SK-N-SH (cell line): ENCODE results near the gene CARD14. TPM values are rescaled to one million over a fixed set of nuclear protein-coding genes. Genes with fewer than 3 reads are reported as not detected.

ENCODE experiments used
- CTCF ChIA-PET: fragments of 300-600, 350-600 bp; formaldehyde crosslinking; extraction: SDS; loops from one replicate; lab custom pipeline; 2021; lab: Yijun Ruan, JAX
- POLR2A ChIA-PET: fragments of 350-600 bp; sonication (Branson Sonifier 250); formaldehyde crosslinking; extraction: SDS; loops from one replicate; lab custom pipeline; 2020; ENCODE audit warnings: antibody characterized with exemption, inconsistent platforms; lab: Yijun Ruan, JAX
- DNase-seq: peaks from one replicate; pipeline ENCODE4 v3.0.0; 2012
- H2AFZ ChIP-seq: fragments of 200-600 bp; sonication (generic); 2 replicates; pipeline ENCODE4 v1.8.1; 2016; ENCODE audit warnings: antibody characterized with exemption, mild to moderate bottlenecking, low read depth
- H3F3A ChIP-seq: fragments of 200-600 bp; sonication (generic); replicated peaks from 2 replicates; pipeline ENCODE3; 2016; ENCODE audit warnings: antibody characterized with exemption, mild to moderate bottlenecking; ENCODE audit not compliant: insufficient read depth
- H3K27ac ChIP-seq, 2 experiments: fragments of 200-500 bp in 1 of 2; fragments of 200-600 bp in 1 of 2; sonication (Bioruptor generic) in 1 of 2; sonication (generic), shearing (Covaris generic) in 1 of 2; 2 replicates each; pipeline versions ENCODE4 v1.5.1 to v1.6.1; 2014 to 2016; ENCODE audit warnings: low read depth in 2 of 2, inconsistent platforms in 1 of 2, low read length in 1 of 2, mild to moderate bottlenecking in 1 of 2, mixed read lengths in 1 of 2
- H3K27me3 ChIP-seq: fragments of 200-600 bp; sonication (generic), shearing (Covaris generic); 2 replicates; pipeline ENCODE4 v1.6.1; 2016; ENCODE audit warnings: mixed run types; ENCODE audit not compliant: insufficient read depth
- H3K36me3 ChIP-seq, 2 experiments: fragments of 200-500 bp in 1 of 2; fragments of 200-600 bp in 1 of 2; sonication (Bioruptor generic) in 1 of 2; sonication (generic) in 1 of 2; replicated peaks in 1 of 2; 2 replicates each; pipeline versions ENCODE3 to v1.5.1; 2014 to 2016; ENCODE audit warnings: low read length in 1 of 2, mild to moderate bottlenecking in 1 of 2; ENCODE audit not compliant: insufficient read depth in 2 of 2, control insufficient read depth in 1 of 2
- H3K4me1 ChIP-seq, 2 experiments: fragments of 200-500 bp in 1 of 2; fragments of 200-600 bp in 1 of 2; sonication (Bioruptor generic) in 1 of 2; sonication (generic), shearing (Covaris generic) in 1 of 2; 2 replicates each; pipeline versions ENCODE4 v1.5.1 to v1.6.1; 2014 to 2016; ENCODE audit warnings: low read depth in 1 of 2, low read length in 1 of 2, mixed run types in 1 of 2; ENCODE audit not compliant: insufficient read depth in 2 of 2, control insufficient read depth in 1 of 2
- H3K4me2 ChIP-seq: fragments of 200-600 bp; sonication (generic), shearing (Covaris generic); 2 replicates; pipeline ENCODE4 v1.6.1; 2017; ENCODE audit warnings: mixed run types
- H3K4me3 ChIP-seq, 2 experiments: fragments of 200-500 bp in 1 of 2; fragments of 200-600 bp in 1 of 2; sonication (Bioruptor generic) in 1 of 2; sonication (generic), shearing (Covaris generic) in 1 of 2; 2 replicates each; pipeline versions ENCODE4 v1.5.1 to v1.8.1; 2014 to 2016; ENCODE audit warnings: low read depth in 2 of 2, inconsistent platforms in 1 of 2, low read length in 1 of 2, mild to moderate bottlenecking in 1 of 2, mixed read lengths in 1 of 2, moderate library complexity in 1 of 2
- H3K79me2 ChIP-seq: fragments of 200-600 bp; sonication (generic); 2 replicates; pipeline ENCODE4 v1.8.1; 2017; ENCODE audit warnings: mild to moderate bottlenecking; ENCODE audit not compliant: insufficient read depth
- H3K9ac ChIP-seq: fragments of 200-600 bp; sonication (generic); 2 replicates; pipeline ENCODE4 v1.6.1; 2017; ENCODE audit warnings: mixed run types
- H3K9me2 ChIP-seq: fragments of 200-600 bp; sonication (generic); 2 replicates; pipeline ENCODE4 v1.6.1; 2017; ENCODE audit warnings: mixed run types
- H3K9me3 ChIP-seq: fragments of 200-600 bp; sonication (generic); 2 replicates; pipeline ENCODE4 v1.6.1; 2017; ENCODE audit warnings: mixed run types, mild to moderate bottlenecking, moderate library complexity
- H4K20me1 ChIP-seq: fragments of 200-600 bp; sonication (generic); 2 replicates; pipeline ENCODE4 v1.6.1; 2017; ENCODE audit warnings: mild to moderate bottlenecking, mixed run types; ENCODE audit not compliant: insufficient read depth
- CHD2 ChIP-seq: fragments of 150-350 bp; IDR thresholded peaks from 2 replicates; pipeline ENCODE4 v1.6.1; 2018; ENCODE audit warnings: low read length; ENCODE audit not compliant: partially characterized antibody
- ELF1 ChIP-seq: IDR thresholded peaks from 2 replicates; pipeline ENCODE4 v1.4.0; 2012
- EP300 ChIP-seq, 2 experiments: IDR thresholded peaks; 2 replicates each; pipeline versions ENCODE4 v1.4.0 to v1.6.1; 2012; ENCODE audit warnings: borderline replicate concordance in 1 of 2, low read depth in 1 of 2, low read length in 1 of 2
- GABPA ChIP-seq: IDR thresholded peaks from 2 replicates; pipeline ENCODE4 v1.4.0; 2012; ENCODE audit warnings: low read depth, mild to moderate bottlenecking
- GATA2 ChIP-seq: sonication (generic); formaldehyde crosslinking; IDR thresholded peaks from 2 replicates; pipeline ENCODE4 v1.5.0; 2020; ENCODE audit warnings: mild to moderate bottlenecking, missing genetic modification reagents
- JUND ChIP-seq: IDR thresholded peaks from 2 replicates; pipeline ENCODE4 v1.4.0; 2012
- MXI1 ChIP-seq: IDR thresholded peaks from 2 replicates; pipeline ENCODE4 v1.6.1; 2012; ENCODE audit warnings: mild to moderate bottlenecking, low read depth, low read length, improper control_type of control experiment
- NFIC ChIP-seq: IDR thresholded peaks from 2 replicates; pipeline ENCODE4 v1.4.0; 2012; ENCODE audit warnings: borderline replicate concordance
- NRF1 ChIP-seq: IDR thresholded peaks from 2 replicates; pipeline ENCODE4 v1.6.1; 2012; ENCODE audit warnings: low read depth, mild to moderate bottlenecking, low read length
- RAD21 ChIP-seq: IDR thresholded peaks from 2 replicates; pipeline ENCODE4 v1.6.1; 2012; ENCODE audit warnings: mild to moderate bottlenecking, low read length
- RCOR1 ChIP-seq: fragments of 150-350 bp; IDR thresholded peaks from 2 replicates; pipeline ENCODE4 v1.6.1; 2017; ENCODE audit warnings: antibody characterized with exemption, low read length
- RFX5 ChIP-seq: IDR thresholded peaks from 2 replicates; pipeline ENCODE4 v1.6.1; 2012; ENCODE audit warnings: mild to moderate bottlenecking, improper control_type of control experiment, low read length
- SMC3 ChIP-seq: IDR thresholded peaks from 2 replicates; pipeline ENCODE4 v1.6.1; 2012; ENCODE audit warnings: low read depth, low read length, improper control_type of control experiment
- TAF1 ChIP-seq: IDR thresholded peaks from 2 replicates; pipeline ENCODE4 v1.6.1; 2012; ENCODE audit warnings: low read depth, mild to moderate bottlenecking, low read length, moderate library complexity, borderline replicate concordance
- TCF12 ChIP-seq: IDR thresholded peaks from 2 replicates; pipeline ENCODE4 v1.4.0; 2012
- TEAD4 ChIP-seq: IDR thresholded peaks from 2 replicates; pipeline ENCODE4 v1.4.0; 2012; ENCODE audit warnings: mild to moderate bottlenecking, borderline replicate concordance; ENCODE audit not compliant: insufficient read depth
- USF1 ChIP-seq: IDR thresholded peaks from 2 replicates; pipeline ENCODE4 v1.4.0; 2012; ENCODE audit warnings: low read depth, borderline replicate concordance
- USF2 ChIP-seq: fragments of 150-350 bp; IDR thresholded peaks from 2 replicates; pipeline ENCODE4 v1.6.1; 2017; ENCODE audit warnings: antibody characterized with exemption, low read length, low read depth, borderline replicate concordance
- YY1 ChIP-seq: IDR thresholded peaks from 2 replicates; pipeline ENCODE4 v1.4.0; 2012; ENCODE audit warnings: low read depth, mild to moderate bottlenecking
- whole genome bisulfite sequencing: methylation state at CpG from one replicate; pipeline ENCODE4 v1.1.6; 2017; ENCODE audit warnings: low lambda C conversion rate; 5-methylcytosine and 5-hydroxymethylcytosine counted together
- polyA plus RNA-seq, 3 experiments: library from polyadenylated mRNA; depleted of rRNA; stranded (reverse); fragments of >200 nt; gene quantifications; 2 replicates each; pipeline ENCODE4 v1.2.3, GENCODE V29; 2012
- TF ChIP-seq, protein P1 (sequence below): IDR thresholded peaks from 2 replicates; pipeline ENCODE4 v1.4.0; 2012; ENCODE audit warnings: low read depth
- TF ChIP-seq, protein P2 (sequence below): fragments of 150-350 bp; IDR thresholded peaks from 2 replicates; pipeline ENCODE4 v1.6.1; 2016; ENCODE audit warnings: mild to moderate bottlenecking, low read depth, low read length

The CARD14 gene
- polyA plus RNA-seq, 1 of the 3 experiments (the other 2 are of a cell fraction): 0.05 TPM

- H3K27ac ChIP-seq: no peak overlapping the region
- H3K79me2 ChIP-seq: no peaks in the 10 kb centered on the region
- no peaks in the 10 kb centered on the region for H3K27me3 ChIP-seq
- POLR2A ChIA-PET: interaction anchor here (1.0 kb wide), 1 partner anchor 16 kb away, joined by 4 read pairs; no protein-coding TSS in a partner anchor
- CTCF ChIA-PET: interaction anchor here (1.7 kb wide), 1 partner anchor 17 kb away, joined by 7 read pairs; the partner anchor contains the start of genes SGSH and SLC26A11
- H3K36me3 ChIP-seq: no peaks in the 10 kb centered on the region
- no peak overlapping the region for H3K4me2 ChIP-seq
- H2AFZ ChIP-seq: no peak overlapping the region
- H3K9ac ChIP-seq: no peak overlapping the region
- no peaks in the 10 kb centered on the region for H3K4me1 ChIP-seq
- H4K20me1 ChIP-seq: no peaks in the 10 kb centered on the region
- TF ChIP-seq NRF1: no peak
- no peak for TF ChIP-seq SMC3
- TF ChIP-seq ELF1: no peak
- TF ChIP-seq USF2: no peak
- TF ChIP-seq JUND: no peak
- no peak for TF ChIP-seq TEAD4
- no peak for TF ChIP-seq USF1
- no peaks in the 10 kb centered on the region for H3K9me2 ChIP-seq
- H3F3A ChIP-seq: no peaks in the 10 kb centered on the region
- DNase-seq: no peak
- WGBS: 94% methylated on average over 17 of the region's 17 CpGs
- H3K4me3 ChIP-seq: no peak overlapping the region
- no peaks in the 10 kb centered on the region for H3K9me3 ChIP-seq
These were observed 32.4 kb downstream of the CARD14 start for GRCh38 chr17:80202197-80202596.

GRCh38 chr17:80203471-80203963 lies 33.7 kb downstream of the CARD14 start:
- no peaks in the 10 kb centered on the region for H3F3A ChIP-seq
- H3K27ac ChIP-seq: no peak overlapping the region
- H3K36me3 ChIP-seq: peaks cover 0 to 5% of the 10 kb centered on the region in 2 experiments
- H3K4me2 ChIP-seq: no peak overlapping the region
- H3K79me2 ChIP-seq: no peaks in the 10 kb centered on the region
- no peak for DNase-seq
- no peak overlapping the region for H2AFZ ChIP-seq
- H4K20me1 ChIP-seq: no peaks in the 10 kb centered on the region
- POLR2A ChIA-PET: interaction anchor here (1.2 kb wide), 1 partner anchor 57 kb away, joined by 3 read pairs; no protein-coding TSS in a partner anchor
- no peaks in the 10 kb centered on the region for H3K9me3 ChIP-seq
- WGBS: 100% methylated on average over 2 of the region's 11 CpGs
- no peak overlapping the region for H3K4me3 ChIP-seq
- TF ChIP-seq CHD2: no peak
- TF ChIP-seq RCOR1: no peak
- TF ChIP-seq RAD21: no peak
- TF ChIP-seq TAF1: no peak
- no peak for TF ChIP-seq MXI1
- no peak for TF ChIP-seq TEAD4
- no peak for TF ChIP-seq TCF12
- TF ChIP-seq, protein P1, sequence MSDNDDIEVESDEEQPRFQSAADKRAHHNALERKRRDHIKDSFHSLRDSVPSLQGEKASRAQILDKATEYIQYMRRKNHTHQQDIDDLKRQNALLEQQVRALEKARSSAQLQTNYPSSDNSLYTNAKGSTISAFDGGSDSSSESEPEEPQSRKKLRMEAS: no peak
- no peak for TF ChIP-seq RFX5
- TF ChIP-seq, protein P2, sequence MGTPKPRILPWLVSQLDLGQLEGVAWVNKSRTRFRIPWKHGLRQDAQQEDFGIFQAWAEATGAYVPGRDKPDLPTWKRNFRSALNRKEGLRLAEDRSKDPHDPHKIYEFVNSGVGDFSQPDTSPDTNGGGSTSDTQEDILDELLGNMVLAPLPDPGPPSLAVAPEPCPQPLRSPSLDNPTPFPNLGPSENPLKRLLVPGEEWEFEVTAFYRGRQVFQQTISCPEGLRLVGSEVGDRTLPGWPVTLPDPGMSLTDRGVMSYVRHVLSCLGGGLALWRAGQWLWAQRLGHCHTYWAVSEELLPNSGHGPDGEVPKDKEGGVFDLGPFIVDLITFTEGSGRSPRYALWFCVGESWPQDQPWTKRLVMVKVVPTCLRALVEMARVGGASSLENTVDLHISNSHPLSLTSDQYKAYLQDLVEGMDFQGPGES: no peak
- no peak for TF ChIP-seq GABPA
- TF ChIP-seq YY1: no peak
- no peak for TF ChIP-seq EP300 (IDR thresholded peaks at IDR 0.05; ENCODE audit: borderline replicate concordance in 1 of 2, low read depth in 1 of 2, low read length in 1 of 2)
- TF ChIP-seq ELF1: no peak
- no peak for TF ChIP-seq GATA2 (CRISPR knock-in tag)
- TF ChIP-seq NFIC: no peak
- TF ChIP-seq, all 33 proteins: peak for 0
- H3K9me2 ChIP-seq: no peaks in the 10 kb centered on the region
- no peaks in the 10 kb centered on the region for H3K27me3 ChIP-seq
- no peak overlapping the region for H3K9ac ChIP-seq
- CTCF ChIA-PET: interaction anchor here (0.6 to 2.4 kb wide), 5 partner anchors 8 to 125 kb away, joined by 3 to 7 read pairs (median 6); partner anchors contain the start of genes SGSH and SLC26A11
- no peaks in the 10 kb centered on the region for H3K4me1 ChIP-seq
